HG03175 (cell line): ENCODE data around the gene GATAD2A.

ENCODE experiments used
- ATAC-seq: cut with Tn5 transposase; IDR thresholded peaks from one replicate; pipeline ENCODE4 v1.9.1; 2021; ENCODE audit warnings: mild to moderate bottlenecking, moderate library complexity; ENCODE audit not compliant: unreplicated experiment

Gene GATAD2A

GRCh38 chr19:19558055-19558454 lies 152.6 kb downstream of the GATAD2A start:
- no peak for ATAC-seq
